CD4-positive, alpha-beta T cell (primary cell): ENCODE measurements around the gene MYO9B. TPM values are rescaled to one million over a fixed set of nuclear protein-coding genes. Genes with fewer than 3 reads are reported as not detected.

ENCODE experiments used
- ATAC-seq: fragments of 200-7000 bp; cut with Tn5 transposase; one replicate; pipeline ENCODE4 v1.10.0; 2022; ENCODE audit warnings: mild to moderate bottlenecking; ENCODE audit not compliant: poor library complexity
- CTCF ChIA-PET: fragments of 350-600 bp; sonication (Branson Sonifier 250); formaldehyde crosslinking; loops from one replicate; lab custom pipeline; 2021; ENCODE audit warnings: antibody characterized with exemption, inconsistent platforms; lab: Charles Lee
- POLR2A ChIA-PET: fragments of 350-600 bp; sonication (Branson Sonifier 250); formaldehyde crosslinking; loops from one replicate; lab custom pipeline; 2021; ENCODE audit warnings: antibody characterized with exemption, inconsistent platforms; lab: Charles Lee
- DNase-seq, 14 experiments: peaks; one replicate each; pipeline ENCODE4 v3.0.0-alpha.2; 2013 to 2020; ENCODE audit warnings: mixed read lengths in 2 of 14
- H3K27ac ChIP-seq, 2 donors: one replicate each; pipeline versions ENCODE4 v1.5.1 to v1.7.0; 2013; ENCODE audit warnings: low read length in 2 of 2, low read depth in 1 of 2, mild to moderate bottlenecking in 1 of 2
- H3K27me3 ChIP-seq, 2 experiments: 1 replicate in 1 of 2; 2 replicates in 1 of 2; pipeline versions ENCODE4 v1.6.1 to v1.7.0; 2013; ENCODE audit warnings: low read length in 2 of 2, control low read depth in 1 of 2, mild to moderate bottlenecking in 1 of 2, moderate library complexity in 1 of 2; ENCODE audit not compliant: insufficient read depth in 2 of 2, control insufficient read depth in 1 of 2
- H3K36me3 ChIP-seq: one replicate; pipeline ENCODE4 v1.6.1; 2013; ENCODE audit warnings: low read length, control low read depth; ENCODE audit not compliant: insufficient read depth
- H3K4me1 ChIP-seq: one replicate; pipeline ENCODE4 v1.6.1; 2013; ENCODE audit warnings: low read length, control low read depth; ENCODE audit not compliant: insufficient read depth
- H3K4me3 ChIP-seq: one replicate; pipeline ENCODE4 v1.5.1; 2013; ENCODE audit warnings: mild to moderate bottlenecking, low read length, moderate library complexity
- H3K9me3 ChIP-seq, 2 experiments: 1 replicate in 1 of 2; 2 replicates in 1 of 2; pipeline versions ENCODE4 v1.6.1 to v1.7.0; 2013; ENCODE audit warnings: low read length in 2 of 2, mild to moderate bottlenecking in 2 of 2, control low read depth in 1 of 2, moderate library complexity in 1 of 2; ENCODE audit not compliant: control insufficient read depth in 1 of 2, insufficient read depth in 1 of 2
- H3K27ac Mint-ChIP-seq: one replicate; pipeline ENCODE4 v1.8.0; 2020; ENCODE audit warnings: mixed read lengths
- H3K27me3 Mint-ChIP-seq: one replicate; pipeline ENCODE4 v1.8.0; 2021; ENCODE audit warnings: mixed read lengths
- H3K36me3 Mint-ChIP-seq: one replicate; pipeline ENCODE4 v1.8.0; 2021; ENCODE audit warnings: low read depth, mixed read lengths
- H3K4me1 Mint-ChIP-seq: one replicate; pipeline ENCODE4 v1.8.0; 2021; ENCODE audit warnings: low read depth, mixed read lengths
- H3K4me3 Mint-ChIP-seq: one replicate; pipeline ENCODE4 v1.8.0; 2020; ENCODE audit warnings: mild to moderate bottlenecking, mixed read lengths
- H3K9me3 Mint-ChIP-seq: one replicate; pipeline ENCODE4 v1.8.0; 2020; ENCODE audit warnings: mixed read lengths
- CTCF ChIP-seq: fragments of 200-600 bp; IDR thresholded peaks from one replicate; pipeline ENCODE4 v1.8.0; 2022; ENCODE audit warnings: antibody characterized with exemption, mild to moderate bottlenecking
- intact Hi-C, 2 experiments: fragments of 100-400 bp; cut with DNase I in 1 of 2; cut with micrococcal nuclease in 1 of 2; formaldehyde crosslinking; loops; one replicate each; pipeline versions ENCODE4 v1.15.1 to v1.9.0; 2023 to 2025; cut with DNase I, micrococcal nuclease
- total RNA-seq, 174 experiments: library from RNA in 2 of 174; stranded (reverse) in 2 of 174; gene quantifications; one replicate each; pipeline ENCODE4 v1.2.3 and lab custom pipeline; 2021 to 2026

The MYO9B gene
- total RNA-seq, 2 experiments from 2014 or later: 176 to 184 TPM

GRCh38 chr19:17259118-17259780, 183.7 kb downstream of the MYO9B start:
- TF ChIP-seq CTCF: no peak
- H3K36me3 Mint-ChIP-seq: no peaks in the 10 kb centered on the region
- Histone ChIP-seq H3K4me1 (peaks cover 7% of the 10 kb centered on the region), H3K36me3 (no peaks in the 10 kb centered on the region), H3K9me3 (no peaks in the 10 kb centered on the region), H3K27me3 (no peaks in the 10 kb centered on the region), H3K27ac (no peak overlapping the region), H3K4me3 (no peak overlapping the region)
- POLR2A ChIA-PET: no interaction called here
- peaks cover 5% of the 10 kb centered on the region for H3K4me1 Mint-ChIP-seq
- no peak overlapping the region for H3K4me3 Mint-ChIP-seq
- H3K9me3 Mint-ChIP-seq: no peaks in the 10 kb centered on the region
- no peaks in the 10 kb centered on the region for H3K27me3 Mint-ChIP-seq
- intact Hi-C loops: no loop called here
- ATAC-seq: no peak
- DNase-seq: no peak
- H3K27ac Mint-ChIP-seq: no peak overlapping the region
- CTCF ChIA-PET: interaction anchor here (3.0 kb wide), 1 partner anchor 24 kb away, joined by 21 read pairs; the partner anchor contains the start of gene ANKLE1

GRCh38 chr19:17259934-17260333, 184.4 kb downstream of the MYO9B start:
- no peaks in the 10 kb centered on the region for H3K36me3 ChIP-seq
- TF ChIP-seq CTCF: no peak
- H3K4me1 Mint-ChIP-seq: peaks cover 5% of the 10 kb centered on the region
- DNase-seq (no peak), ATAC-seq (no peak)
- ChIA-PET CTCF (interaction anchor here (0.7 to 3.0 kb wide), 8 partner anchors 10 to 177 kb away, joined by 3 to 21 read pairs (median 3); partner anchors contain the start of genes ANKLE1, DDA1 and USE1), POLR2A (no interaction called here)
- H3K36me3 Mint-ChIP-seq: no peaks in the 10 kb centered on the region
- H3K4me3 Mint-ChIP-seq: no peak overlapping the region
- H3K4me1 ChIP-seq: peaks cover 14% of the 10 kb centered on the region
- no peak overlapping the region for H3K4me3 ChIP-seq
- no peaks in the 10 kb centered on the region for H3K9me3 ChIP-seq
- H3K27me3 Mint-ChIP-seq: no peaks in the 10 kb centered on the region
- H3K27me3 ChIP-seq: no peaks in the 10 kb centered on the region
- H3K27ac Mint-ChIP-seq: no peak overlapping the region
- H3K27ac ChIP-seq: no peak overlapping the region
- intact Hi-C loops: loop anchor here (1.0 to 10.0 kb wide), 4 partner anchors 23 to 207 kb away; no protein-coding TSS in a partner anchor
- H3K9me3 Mint-ChIP-seq: no peaks in the 10 kb centered on the region

- Mint-ChIP-seq H3K36me3 (no peaks in the 10 kb centered on the region), H3K4me1 (peaks cover 5% of the 10 kb centered on the region), H3K27ac (no peak overlapping the region), H3K27me3 (no peaks in the 10 kb centered on the region), H3K9me3 (no peaks in the 10 kb centered on the region), H3K4me3 (no peak overlapping the region)
- intact Hi-C loops: loop anchor here (1.0 to 10.0 kb wide), 4 partner anchors 22 to 206 kb away; no protein-coding TSS in a partner anchor
- ChIA-PET POLR2A (no interaction called here), CTCF (interaction anchor here (0.7 to 3.0 kb wide), 10 partner anchors 11 to 178 kb away, joined by 3 to 21 read pairs (median 3); partner anchors contain the start of genes ANKLE1, DDA1 and USE1)
- peaks cover 18% of the 10 kb centered on the region for H3K4me1 ChIP-seq
- no peaks in the 10 kb centered on the region for H3K36me3 ChIP-seq
- peak; percentile 83 to 94 (median 89) for DNase-seq
- peak; percentile 88 for TF ChIP-seq CTCF
- peak; percentile 100 for ATAC-seq
- no peaks in the 10 kb centered on the region for H3K9me3 ChIP-seq
- no peak overlapping the region for H3K4me3 ChIP-seq
- H3K27ac ChIP-seq: no peak overlapping the region
- no peaks in the 10 kb centered on the region for H3K27me3 ChIP-seq
Observed at GRCh38 chr19:17260842-17261325, 185.3 kb downstream of the MYO9B start.
